NOMO-1 treated with dmso at 0.1 percent for 144 hours (cell line): ENCODE measurements around the gene RUNX2.
"Not testable (repeated sequence)": the region's sequence is repeated elsewhere in the genome, so short reads cannot be mapped to it uniquely, and the experiment has no call there.

Experiments used
- DNase-seq: peaks from one replicate; lab custom pipeline; 2025; ENCODE audit not compliant: unreplicated experiment; lab: John Stamatoyannopoulos, UW

The RUNX2 gene

DNA sequence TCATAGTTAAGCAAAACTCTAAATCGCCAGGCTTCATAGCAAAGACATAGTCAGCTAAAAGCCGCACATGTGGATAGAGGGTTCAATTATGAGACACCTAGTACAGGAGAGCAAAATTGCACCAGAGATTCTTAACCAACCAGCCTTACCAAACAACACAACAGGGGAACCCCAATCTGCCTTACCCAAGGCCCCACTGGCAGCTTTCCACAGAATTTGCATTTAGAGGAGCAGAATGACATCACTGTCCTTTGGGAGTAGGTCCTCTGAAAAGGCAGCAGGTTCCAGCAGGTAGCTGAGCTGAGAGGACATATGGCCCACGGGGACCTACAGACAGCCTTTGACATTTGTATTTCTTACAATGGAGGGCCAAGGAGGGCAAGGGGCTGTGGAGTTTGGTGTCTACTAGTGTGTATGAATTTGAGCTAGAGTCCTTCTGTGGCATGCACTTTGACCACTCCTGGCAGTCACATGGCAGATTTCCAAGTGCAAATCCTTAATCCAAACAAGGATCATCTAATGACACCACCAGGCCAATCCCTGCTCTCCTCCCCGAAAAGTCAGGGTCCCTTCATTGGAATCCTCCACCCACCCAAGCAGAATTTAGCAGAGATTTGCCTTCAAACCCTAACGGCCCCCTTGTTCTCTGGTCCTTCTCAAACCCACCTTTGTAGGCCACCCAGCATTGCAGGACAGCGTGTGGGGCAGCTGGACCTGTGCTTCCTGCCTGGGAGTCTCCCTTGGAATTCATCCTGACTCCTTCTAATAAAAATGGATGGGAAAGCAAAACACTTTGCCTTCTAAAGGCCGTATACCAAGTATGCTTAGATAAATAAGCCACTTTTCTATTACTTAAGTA, 220.8 kb downstream of the RUNX2 start:
- no peak for DNase-seq

- DNase-seq = no peak
Observed at GRCh38 chr6:45552536-45552935, 224.4 kb downstream of the RUNX2 start.

- DNase-seq = no peak
Observed at GRCh38 chr6:45553730-45554344, 225.7 kb downstream of the RUNX2 start.

GRCh38 chr6:45554591-45554990, 226.5 kb downstream of the RUNX2 start:
- no peak for DNase-seq

DNA sequence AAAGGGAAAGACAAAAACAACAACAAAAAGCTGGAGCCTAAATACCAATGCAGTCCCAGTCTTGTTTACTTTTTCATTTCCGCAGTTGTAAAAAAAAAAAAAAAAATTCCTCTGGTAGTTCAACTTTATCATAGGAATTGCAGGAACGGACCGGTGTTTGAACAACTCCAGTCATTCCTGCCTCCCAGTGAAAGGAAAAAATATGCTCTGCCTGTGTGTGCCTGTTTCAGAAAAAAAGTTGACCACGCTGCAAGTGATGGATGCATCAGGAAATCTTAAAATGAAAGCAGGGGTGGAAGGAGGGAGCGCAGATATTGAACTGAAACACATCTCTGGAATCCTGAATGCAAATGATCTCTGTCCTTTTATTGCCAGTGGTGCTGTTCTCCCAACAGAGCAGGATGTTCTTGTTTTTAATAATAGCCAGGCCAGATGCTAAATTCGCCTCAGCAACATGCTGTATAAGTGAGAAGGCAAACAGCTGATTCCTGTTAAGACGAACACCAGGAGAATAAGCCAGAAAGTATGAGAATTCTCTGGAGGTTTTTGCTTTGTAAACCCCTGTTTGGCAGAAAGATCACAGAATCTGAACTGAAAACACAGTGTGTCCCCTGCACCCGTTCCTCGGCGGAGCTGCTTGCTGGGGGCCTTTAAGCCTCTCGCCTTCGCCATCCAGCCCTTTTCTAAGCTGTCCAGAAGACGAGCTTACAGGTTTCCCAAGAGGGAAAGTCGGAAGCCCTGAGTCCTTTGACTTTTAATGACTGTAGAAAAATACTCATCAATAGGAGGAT, 228.0 kb downstream of the RUNX2 start:
- no peak for DNase-seq

DNA sequence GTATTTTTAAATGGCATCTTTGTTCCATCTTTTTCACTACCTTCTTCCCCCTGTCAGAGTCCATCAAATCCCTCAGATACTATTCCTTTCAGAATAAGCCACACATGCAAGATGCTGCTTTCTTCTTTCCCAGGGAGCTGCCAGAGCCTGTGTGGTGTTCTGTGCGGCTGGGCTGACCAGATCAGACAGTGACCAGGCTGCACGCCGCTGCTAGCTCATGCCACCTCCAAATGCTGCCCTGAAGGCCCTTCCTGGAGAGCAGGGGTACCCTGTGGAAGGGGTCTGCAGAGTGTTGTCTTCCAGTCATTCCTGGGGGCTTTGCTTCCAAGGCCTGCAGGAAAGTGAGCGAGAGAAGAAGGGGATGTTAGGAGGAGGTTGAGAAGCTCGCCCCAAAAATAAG, 228.7 kb downstream of the RUNX2 start:
- no peak for DNase-seq

DNA sequence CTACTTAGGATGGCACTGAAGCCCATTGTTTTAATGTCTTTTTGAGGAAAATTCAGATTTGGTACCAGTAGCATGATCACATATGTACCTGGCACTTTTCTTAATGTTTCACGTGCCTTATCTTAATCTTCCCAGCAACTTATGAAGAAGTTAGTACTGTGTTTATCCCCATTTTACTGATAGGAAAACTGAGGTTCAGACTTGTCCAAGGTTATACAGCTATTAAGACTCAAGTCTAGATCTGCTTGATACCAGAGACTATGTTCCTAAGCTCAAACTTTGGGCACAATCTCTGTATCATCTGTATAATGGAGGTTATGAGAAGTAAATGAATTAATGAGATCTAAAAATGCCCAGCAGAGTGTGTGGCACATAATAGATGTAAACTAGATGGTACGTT, 229.3 kb downstream of the RUNX2 start:
- DNase-seq = no peak

DNA sequence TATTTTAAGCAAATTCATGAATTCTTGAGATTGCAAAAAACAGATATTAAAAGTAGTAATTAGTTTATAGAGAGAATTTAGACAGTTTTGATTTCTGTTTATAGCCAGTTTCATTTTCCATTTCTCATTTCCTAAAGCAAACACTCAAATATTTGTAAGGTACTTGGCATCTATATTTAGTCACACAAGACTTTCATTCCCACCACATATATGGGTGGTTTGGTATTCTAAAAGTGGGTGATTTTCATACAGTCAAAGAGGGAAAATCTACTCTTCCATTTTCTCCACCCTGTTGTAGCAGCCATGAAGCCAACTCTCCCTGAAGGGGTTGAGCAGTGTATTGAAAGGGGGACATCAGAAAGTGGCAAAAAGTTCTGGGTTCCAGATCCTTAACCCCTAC, 230.7 kb downstream of the RUNX2 start:
- DNase-seq = no peak

DNA sequence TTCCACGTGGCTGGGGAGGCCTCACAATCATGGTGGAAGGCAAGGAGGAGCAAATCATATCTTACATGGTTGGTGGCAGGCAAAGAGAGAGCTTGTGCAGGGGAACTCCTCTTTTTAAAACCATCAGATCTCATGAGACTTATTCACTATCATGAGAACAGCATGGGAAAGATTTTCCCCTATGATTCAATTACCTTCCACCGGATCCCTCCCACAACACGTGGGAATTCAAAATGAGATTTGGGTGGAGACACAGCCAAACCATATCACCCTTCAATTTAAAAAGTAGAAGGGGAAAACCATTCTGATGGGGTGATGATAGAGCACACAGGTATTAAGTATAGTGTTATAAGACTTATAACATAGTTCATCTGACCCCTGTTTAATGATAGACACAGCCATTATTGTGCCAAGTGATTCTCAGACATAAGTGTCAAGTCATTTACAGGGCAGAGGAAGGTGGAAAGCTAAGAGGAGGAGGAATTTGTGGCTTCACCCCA, 232.2 kb downstream of the RUNX2 start:
- DNase-seq = not testable (repeated sequence)

DNA sequence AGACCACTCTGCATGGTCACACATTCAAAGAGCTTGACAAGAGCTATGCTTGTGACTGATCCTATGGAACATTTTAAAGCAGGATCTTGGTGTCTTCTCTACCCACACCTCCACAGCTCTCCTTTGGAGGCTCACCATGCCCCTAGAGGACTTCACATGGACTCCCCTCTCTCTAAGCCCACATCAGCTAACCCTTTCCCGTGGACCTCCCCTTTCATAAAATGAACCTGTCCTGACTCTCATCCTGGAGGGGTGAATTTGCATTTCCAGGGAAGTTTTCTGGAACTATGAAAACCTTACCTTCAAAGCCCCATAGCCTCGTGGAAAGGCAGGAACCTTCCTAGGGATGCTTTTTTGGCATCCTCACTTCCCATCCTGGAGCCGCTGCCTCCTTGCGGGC, 234.0 kb downstream of the RUNX2 start:
- DNase-seq = no peak

GRCh38 chr6:45563041-45563440, 234.9 kb downstream of the RUNX2 start:
- no peak for DNase-seq

GRCh38 chr6:45563844-45564243, 235.7 kb downstream of the RUNX2 start:
- no peak for DNase-seq

GRCh38 chr6:45566882-45567281, 238.8 kb downstream of the RUNX2 start:
- DNase-seq = no peak

DNA sequence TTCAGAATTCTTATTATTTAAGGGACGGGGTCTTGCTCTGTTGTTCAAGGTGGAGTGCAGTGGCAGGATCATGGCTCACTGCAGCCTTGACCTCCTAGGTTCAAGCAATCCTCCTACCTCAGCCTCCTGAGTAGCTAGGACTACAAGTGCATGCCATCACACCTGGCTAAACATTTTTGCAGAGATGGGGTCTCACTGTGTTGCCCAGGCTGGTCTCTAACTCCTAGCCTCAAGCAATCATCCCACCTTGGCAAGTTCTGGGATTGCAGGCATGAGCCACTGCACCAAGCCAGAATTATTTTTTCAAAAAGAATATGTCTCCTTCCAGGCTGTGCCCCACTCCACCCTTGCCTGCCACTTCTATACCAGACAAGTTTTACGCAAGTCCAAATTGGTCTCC, 239.7 kb downstream of the RUNX2 start:
- DNase-seq = no peak

GRCh38 chr6:45568626-45569025, 240.5 kb downstream of the RUNX2 start:
- DNase-seq = no peak

GRCh38 chr6:45569210-45569945, 241.2 kb downstream of the RUNX2 start:
- no peak for DNase-seq

DNA sequence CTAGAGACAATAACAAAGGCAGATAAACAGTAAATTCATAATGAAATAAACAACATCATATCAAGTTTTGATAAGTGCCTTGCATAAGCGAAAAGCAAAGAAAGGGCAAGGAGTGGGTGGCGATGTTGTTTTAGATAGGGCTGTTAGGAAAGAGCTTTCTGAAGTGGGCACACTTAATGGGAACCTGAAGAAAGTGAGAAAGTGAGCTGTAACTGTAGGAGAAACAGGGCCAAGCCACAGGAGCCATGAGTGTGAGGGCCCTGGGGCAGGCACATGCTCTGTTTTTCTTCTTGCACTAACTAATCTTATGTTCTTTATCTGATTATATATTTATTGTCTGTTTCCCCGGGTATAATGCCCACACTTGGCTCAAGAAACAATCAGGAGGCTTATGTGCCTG, 243.0 kb downstream of the RUNX2 start:
- no peak for DNase-seq

- no peak for DNase-seq
Observed at GRCh38 chr6:45572833-45573232, 244.7 kb downstream of the RUNX2 start.

- DNase-seq = no peak
Observed at GRCh38 chr6:45574014-45574461, 245.9 kb downstream of the RUNX2 start.

DNA sequence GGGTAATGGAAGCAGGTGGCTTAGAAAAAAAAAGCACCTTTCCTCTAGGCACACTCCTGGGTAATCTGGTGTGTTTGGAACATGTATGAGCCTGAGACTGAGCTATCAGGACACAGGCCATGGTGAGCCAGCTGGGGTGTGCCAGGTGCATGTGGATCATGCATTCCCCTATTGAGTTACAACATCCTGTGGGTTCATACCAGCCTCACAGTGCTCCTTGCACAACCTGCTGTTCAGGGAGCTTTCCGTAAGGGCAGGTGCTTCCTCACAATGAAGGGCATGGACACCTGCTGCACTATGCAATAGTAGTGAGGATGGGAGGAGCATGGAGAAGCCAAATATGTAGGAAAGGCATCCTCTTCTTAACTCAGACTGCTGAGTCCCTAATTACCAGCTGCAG, 246.8 kb downstream of the RUNX2 start:
- no peak for DNase-seq
